Mesothelial cell of epicardium (in vitro differentiated cells): ENCODE results near the gene CEP112. TPM values are rescaled to one million over a fixed set of nuclear protein-coding genes. Genes with fewer than 3 reads are reported as not detected.

ENCODE experiments used
- DNase-seq, 2 experiments: peaks; one replicate each; pipeline ENCODE4 v3.0.0; 2021; ENCODE audit warnings: low spot score in 2 of 2; ENCODE audit not compliant: unreplicated experiment in 2 of 2
- H3K27ac Mint-ChIP-seq: 2 replicates; pipeline ENCODE4 v1.8.0; 2021; ENCODE audit warnings: mixed read lengths
- H3K27me3 Mint-ChIP-seq: 2 replicates; pipeline ENCODE4 v1.8.0; 2021; ENCODE audit warnings: low read depth, mixed read lengths
- H3K36me3 Mint-ChIP-seq: 2 replicates; pipeline ENCODE4 v1.8.0; 2021; ENCODE audit warnings: mixed read lengths
- H3K4me1 Mint-ChIP-seq: 2 replicates; pipeline ENCODE4 v1.8.0; 2021; ENCODE audit warnings: mixed read lengths
- H3K4me3 Mint-ChIP-seq: 2 replicates; pipeline ENCODE4 v1.8.0; 2021; ENCODE audit warnings: mild to moderate bottlenecking, moderate library complexity, mixed read lengths
- H3K9me3 Mint-ChIP-seq: 2 replicates; pipeline ENCODE4 v1.8.0; 2021; ENCODE audit warnings: mixed read lengths
- total RNA-seq: library from RNA; stranded (reverse); gene quantifications from 3 replicates; pipeline ENCODE4 v1.2.1, GENCODE V29; 2021
- TF ChIP-seq, protein P1 (sequence below): fragments of 200-600 bp; sonication (generic); IDR thresholded peaks from one replicate; pipeline ENCODE4 v1.5.0; 2021; ENCODE audit warnings: antibody characterized with exemption; ENCODE audit not compliant: unreplicated experiment

The CEP112 gene
- total RNA-seq, 1 donor from 2014 or later: 24.0 TPM

DNA sequence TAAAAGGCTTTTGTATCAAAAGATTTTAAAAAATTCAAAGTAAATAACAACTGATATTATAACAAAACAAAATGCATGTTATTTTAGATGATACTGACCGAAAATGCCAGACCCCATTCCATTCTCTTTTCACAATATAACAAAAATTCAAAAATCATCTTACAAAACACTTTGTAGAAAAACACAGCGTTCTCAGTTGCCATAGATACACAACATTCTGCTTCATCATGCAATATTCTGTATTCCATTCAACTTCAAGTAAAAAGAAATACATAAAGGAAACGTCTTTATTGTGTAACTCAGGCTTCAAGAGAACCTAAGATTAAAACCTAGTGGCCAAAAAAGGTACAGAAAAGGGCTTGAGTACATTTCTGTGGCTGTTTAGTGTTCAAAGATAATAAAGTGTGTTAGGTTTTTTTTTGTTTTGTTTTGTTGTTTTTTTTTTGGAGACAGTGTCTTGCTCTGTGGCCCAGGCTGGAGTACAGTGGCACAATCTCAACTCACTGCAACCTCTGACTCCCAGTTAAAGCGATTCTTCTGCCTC lies 250.5 kb downstream of the CEP112 start:
- H3K4me3 Mint-ChIP-seq: no peak overlapping the region
- TF ChIP-seq, protein P1, sequence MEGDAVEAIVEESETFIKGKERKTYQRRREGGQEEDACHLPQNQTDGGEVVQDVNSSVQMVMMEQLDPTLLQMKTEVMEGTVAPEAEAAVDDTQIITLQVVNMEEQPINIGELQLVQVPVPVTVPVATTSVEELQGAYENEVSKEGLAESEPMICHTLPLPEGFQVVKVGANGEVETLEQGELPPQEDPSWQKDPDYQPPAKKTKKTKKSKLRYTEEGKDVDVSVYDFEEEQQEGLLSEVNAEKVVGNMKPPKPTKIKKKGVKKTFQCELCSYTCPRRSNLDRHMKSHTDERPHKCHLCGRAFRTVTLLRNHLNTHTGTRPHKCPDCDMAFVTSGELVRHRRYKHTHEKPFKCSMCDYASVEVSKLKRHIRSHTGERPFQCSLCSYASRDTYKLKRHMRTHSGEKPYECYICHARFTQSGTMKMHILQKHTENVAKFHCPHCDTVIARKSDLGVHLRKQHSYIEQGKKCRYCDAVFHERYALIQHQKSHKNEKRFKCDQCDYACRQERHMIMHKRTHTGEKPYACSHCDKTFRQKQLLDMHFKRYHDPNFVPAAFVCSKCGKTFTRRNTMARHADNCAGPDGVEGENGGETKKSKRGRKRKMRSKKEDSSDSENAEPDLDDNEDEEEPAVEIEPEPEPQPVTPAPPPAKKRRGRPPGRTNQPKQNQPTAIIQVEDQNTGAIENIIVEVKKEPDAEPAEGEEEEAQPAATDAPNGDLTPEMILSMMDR: no peak
- no peaks in the 10 kb centered on the region for H3K27me3 Mint-ChIP-seq
- no peak for DNase-seq
- no peaks in the 10 kb centered on the region for H3K4me1 Mint-ChIP-seq
- H3K36me3 Mint-ChIP-seq: peaks cover 7% of the 10 kb centered on the region
- H3K9me3 Mint-ChIP-seq: peaks cover 36% of the 10 kb centered on the region
- H3K27ac Mint-ChIP-seq: no peak overlapping the region

DNA sequence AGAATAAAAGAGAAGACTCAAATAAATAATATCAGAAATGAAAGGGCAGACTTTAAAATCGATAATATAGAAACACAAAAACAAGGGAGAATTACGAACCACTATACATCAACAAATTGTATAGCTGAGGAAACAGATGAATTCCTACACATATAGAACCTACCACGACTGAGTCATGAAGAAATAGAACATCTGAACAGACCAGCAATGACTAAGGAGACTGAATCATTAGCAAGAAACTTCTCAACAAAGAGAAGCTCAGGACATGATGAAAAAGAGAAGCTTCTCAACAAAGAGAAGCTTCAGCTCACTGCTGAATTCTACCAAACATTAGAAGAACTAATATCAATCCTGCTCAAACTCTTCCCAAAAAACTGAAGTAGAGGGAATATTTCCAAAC lies 255.9 kb downstream of the CEP112 start:
- Mint-ChIP-seq H3K36me3 (peaks cover 28% of the 10 kb centered on the region), H3K4me1 (no peaks in the 10 kb centered on the region), H3K4me3 (no peak overlapping the region), H3K27me3 (no peaks in the 10 kb centered on the region), H3K27ac (no peak overlapping the region), H3K9me3 (peaks cover 57% of the 10 kb centered on the region)
- TF ChIP-seq, protein P1: no peak
- DNase-seq: no peak

DNA sequence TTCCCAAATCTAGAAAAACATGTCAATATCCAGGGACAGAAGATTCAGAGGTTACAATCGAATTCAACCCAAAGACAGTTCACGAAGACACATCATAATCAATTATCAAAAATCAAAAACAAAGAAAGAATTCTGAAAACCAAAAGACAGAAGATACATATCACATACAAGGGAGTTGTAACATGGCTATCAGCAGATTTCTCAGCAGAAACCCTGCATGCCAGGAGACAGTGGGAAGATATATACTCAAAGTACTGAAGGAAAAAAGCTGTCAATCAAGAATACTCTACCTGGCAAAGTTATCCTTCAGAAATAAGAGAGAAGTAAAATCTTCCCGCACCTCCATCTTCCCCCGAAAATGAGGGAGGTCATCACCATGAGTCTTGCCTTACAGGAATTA lies 258.6 kb downstream of the CEP112 start:
- Mint-ChIP-seq H3K27me3 (no peaks in the 10 kb centered on the region), H3K4me3 (no peak overlapping the region), H3K36me3 (peaks cover 24% of the 10 kb centered on the region), H3K4me1 (no peaks in the 10 kb centered on the region), H3K9me3 (peaks cover 41% of the 10 kb centered on the region), H3K27ac (no peak overlapping the region)
- TF ChIP-seq, protein P1: no peak
- no peak for DNase-seq

DNA sequence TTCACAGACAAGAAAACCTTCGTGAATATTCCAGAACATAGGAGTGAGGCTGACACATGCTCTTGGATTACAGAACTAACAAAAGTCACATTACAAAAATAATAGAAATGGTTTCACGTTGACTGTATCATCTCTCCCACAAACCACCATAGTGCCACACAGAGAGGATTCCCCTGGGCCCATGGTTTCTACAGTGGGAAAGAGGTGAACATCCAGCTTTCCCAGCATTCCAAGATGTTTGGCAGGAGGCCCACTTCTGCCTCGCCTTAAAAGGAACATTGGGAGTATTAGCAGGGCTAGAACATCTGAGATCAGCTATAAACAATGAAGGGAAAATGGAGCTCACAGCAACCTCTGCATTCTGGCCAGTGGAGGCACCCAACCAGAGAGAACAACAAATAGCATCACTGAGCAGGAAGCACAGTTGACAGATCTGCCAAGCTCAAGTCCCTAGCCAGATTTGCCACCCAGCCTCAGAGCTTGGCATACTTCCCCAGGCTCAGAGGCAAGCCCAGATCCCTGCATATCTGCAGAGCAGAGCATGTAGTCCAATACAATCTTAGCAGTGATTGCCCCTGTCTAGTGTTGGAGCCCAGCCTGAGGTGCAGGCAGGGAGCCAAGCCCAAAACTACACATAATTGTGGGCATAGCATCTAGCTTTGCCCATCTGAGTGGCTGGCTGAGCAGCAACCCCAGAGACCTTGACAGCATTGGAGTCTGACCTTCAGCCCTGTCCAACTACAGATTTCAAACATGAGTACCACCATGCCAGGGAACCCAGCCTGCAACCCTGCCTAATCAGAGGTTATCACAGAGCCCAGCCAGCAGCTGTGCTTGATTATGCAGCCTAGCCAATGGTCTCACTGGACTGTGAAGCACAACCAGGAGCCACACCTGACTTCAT lies 260.4 kb downstream of the CEP112 start:
- no peak overlapping the region for H3K27ac Mint-ChIP-seq

DNA sequence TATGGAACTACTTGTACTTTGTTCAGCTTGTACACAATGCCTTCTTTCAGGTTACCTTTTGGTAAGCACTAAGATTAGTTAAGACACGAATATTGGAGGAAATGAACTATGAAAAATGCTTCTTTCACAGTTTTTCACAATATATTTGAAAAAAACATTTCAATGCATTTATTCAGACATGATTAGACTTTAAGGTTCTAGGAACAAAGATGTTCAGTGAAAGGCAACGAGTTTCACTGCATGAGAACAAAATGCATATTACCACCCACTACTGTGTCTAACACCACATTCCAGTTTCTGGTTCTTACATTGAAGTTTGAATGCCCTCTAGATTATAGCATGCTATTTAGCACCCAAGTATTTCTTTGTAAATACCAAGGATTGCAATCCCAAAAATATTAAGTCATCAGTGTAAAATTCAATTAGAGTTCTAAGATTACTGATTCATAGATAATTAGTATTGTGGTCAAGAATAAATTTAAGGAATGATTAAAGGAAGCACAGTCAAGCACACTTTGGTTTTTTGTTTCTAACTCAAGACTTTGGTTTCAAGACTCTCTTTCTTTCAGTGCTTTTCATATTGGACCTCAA lies 261.7 kb downstream of the CEP112 start:
- H3K36me3 Mint-ChIP-seq: peaks cover 26% of the 10 kb centered on the region
- no peaks in the 10 kb centered on the region for H3K27me3 Mint-ChIP-seq

More for the DNA sequence above, 260.4 kb downstream of the CEP112 start:
- TF ChIP-seq, protein P1: no peak
- Mint-ChIP-seq H3K4me3 (no peak overlapping the region), H3K27me3 (no peaks in the 10 kb centered on the region), H3K4me1 (no peaks in the 10 kb centered on the region), H3K36me3 (peaks cover 31% of the 10 kb centered on the region), H3K9me3 (peaks cover 41% of the 10 kb centered on the region)
- DNase-seq: no peak

More for the DNA sequence above, 261.7 kb downstream of the CEP112 start:
- Mint-ChIP-seq H3K4me1 (no peaks in the 10 kb centered on the region), H3K27ac (no peak overlapping the region), H3K4me3 (no peak overlapping the region), H3K9me3 (peaks cover 30% of the 10 kb centered on the region)
- TF ChIP-seq, protein P1: no peak
- no peak for DNase-seq
